HG03457 (cell line): Measurements from ENCODE around the gene OLA1.

ENCODE experiments used
- ATAC-seq: cut with Tn5 transposase; IDR thresholded peaks from one replicate; pipeline ENCODE4 v1.9.1; 2021; ENCODE audit warnings: moderate number of reproducible peaks; ENCODE audit not compliant: unreplicated experiment

OLA1 gene

DNA sequence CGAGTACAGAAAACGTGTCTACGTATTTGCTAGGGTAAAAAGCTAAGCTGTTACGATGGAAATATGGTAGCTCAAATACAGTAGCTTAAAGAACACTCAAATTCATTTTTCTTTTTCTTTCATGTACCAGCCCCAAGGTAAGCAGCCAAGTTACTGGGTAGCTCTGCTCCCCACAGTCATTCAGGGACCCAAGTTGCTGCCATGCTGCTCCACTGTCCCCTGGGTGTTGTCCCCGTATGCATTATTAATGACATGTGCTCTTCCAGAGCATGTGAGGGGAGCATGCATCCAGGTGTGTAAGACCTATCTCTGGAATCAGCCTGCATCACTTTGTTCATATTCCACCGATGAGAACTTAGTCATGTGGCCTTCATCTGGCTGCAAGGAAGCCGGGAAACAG is 178.1 kb downstream of the OLA1 start:
- no peak for ATAC-seq

DNA sequence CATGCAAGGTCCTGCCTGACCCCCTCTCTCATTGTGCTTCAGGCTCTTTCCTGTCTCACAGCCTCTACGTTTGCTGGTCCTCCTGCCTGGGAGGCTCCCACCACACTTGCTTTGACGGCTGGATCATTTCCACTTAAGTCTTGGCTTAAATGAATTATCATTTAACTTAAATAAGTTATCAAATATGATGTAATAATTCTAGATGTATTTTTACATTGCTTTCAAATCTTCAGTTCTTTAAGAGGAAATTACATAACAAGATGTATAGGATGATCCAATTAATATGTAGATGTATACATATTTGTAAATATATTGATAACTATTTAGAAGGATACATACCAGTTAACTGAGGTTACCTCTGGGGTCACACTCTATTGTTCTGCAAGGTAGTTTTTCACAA is 180.5 kb downstream of the OLA1 start:
- no peak for ATAC-seq

DNA sequence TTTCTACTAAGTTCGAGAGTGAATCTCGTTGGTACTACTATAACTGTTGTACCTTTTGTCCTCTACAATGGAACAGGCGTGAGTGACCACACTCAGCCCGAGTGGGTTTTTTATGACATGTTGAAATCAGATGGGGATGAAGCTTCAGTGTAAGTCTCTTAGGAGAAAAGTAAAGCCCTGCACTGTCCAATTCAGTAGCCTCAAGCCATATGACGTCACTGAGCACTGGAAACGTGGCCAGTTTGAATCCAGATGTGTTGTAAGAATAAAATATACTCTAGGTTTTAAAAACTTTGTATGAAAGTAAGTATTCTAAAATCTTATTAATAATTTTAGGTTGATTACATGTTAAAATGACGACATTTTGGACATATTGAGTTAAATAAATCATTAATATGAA is 181.5 kb downstream of the OLA1 start:
- ATAC-seq: no peak

DNA sequence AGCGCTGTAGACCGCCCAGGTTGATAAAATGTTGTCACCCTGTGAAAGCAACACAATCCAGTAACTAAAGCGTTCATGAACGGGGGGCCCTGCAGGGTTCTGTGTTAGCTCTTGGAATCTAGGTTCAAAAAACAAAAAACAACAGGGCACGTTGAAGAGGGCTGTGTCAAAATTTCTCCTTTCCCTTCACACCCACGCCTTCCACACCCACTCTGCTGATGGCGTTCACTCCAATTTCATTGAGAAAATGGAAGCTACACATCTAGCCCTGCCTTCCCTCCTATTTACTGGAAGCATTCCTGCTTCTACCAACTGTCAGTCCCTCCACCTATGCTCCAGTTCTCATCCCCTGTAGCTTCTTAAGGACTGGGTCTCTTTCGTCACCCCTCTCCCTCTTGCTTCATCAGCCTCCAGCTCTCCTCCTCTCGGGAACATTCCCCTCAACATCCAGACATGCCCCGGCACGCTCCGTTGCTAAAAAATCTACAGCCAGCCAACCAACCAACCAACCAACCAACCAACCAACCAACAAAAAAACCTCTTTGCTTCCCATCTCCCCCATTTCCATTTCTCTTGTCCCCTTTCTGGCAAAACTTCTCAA is 184.7 kb downstream of the OLA1 start:
- no peak for ATAC-seq

DNA sequence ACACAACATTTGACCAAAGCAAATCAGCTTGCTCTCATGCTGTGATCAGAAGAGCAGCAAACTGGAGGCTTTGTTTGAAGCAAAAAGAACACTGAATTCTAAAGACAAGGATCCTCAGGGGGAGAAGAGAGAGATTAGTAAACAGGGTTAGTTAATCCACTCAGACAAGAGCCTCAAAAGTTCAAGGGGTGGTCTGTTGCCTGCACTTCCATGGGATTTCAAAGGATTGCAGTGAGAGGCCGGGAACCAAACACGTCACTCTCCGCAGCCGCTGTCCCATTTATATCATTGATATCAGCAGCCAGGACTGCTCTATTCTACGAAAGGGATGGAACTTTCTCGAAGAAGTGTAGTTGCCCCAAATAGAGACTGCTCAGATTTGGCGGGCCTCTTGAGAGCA is 185.4 kb downstream of the OLA1 start:
- ATAC-seq: no peak

DNA sequence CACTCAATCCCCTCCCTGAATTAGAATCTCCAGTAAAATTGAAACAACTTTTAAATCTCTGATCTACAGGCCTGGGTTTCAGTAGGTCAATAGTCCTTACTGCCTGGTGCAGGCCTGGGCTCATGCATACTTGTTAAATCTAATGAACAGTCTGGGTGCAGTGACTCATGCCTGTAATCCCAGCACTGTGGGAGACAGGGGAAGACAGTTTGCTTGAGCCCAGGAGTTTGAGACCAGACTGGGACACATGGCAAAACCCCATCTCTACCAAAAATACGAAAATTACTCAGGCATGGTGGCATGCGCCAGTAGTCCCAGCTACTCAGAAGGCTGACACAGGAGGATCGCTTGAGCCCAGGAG is 188.5 kb downstream of the OLA1 start:
- ATAC-seq: no peak

DNA sequence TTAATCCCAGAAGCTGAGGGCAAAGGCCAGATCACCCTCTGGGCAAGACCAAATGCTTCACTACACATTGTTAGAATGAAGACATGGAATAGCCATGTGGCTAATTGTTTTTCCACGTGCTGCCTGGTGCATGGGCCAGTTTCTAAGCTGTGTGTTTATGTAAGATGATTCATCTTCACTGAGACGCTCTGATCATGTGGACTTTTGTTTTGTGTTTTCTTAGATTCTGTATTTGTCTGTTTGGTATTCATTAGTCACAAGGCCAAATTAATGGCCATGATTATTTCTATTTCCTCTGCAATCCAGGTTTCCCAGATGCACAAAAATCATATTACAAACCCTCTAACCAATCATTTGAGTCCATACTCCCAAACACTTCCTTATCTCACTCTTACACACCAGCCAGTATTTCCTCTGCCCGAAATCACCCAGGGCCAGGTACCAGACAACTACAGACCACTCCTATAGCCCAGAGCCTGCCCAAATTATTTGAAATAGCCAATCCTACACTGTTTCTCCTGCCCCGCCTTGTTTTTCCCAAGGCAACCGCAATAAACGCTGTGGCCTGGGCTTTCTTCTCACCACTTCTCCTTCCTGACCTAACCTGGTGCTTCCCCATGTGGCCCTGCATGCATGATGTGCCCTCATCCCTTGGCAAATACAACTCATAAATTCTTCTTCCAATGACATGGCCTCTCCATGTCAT is 189.0 kb downstream of the OLA1 start:
- ATAC-seq: no peak

DNA sequence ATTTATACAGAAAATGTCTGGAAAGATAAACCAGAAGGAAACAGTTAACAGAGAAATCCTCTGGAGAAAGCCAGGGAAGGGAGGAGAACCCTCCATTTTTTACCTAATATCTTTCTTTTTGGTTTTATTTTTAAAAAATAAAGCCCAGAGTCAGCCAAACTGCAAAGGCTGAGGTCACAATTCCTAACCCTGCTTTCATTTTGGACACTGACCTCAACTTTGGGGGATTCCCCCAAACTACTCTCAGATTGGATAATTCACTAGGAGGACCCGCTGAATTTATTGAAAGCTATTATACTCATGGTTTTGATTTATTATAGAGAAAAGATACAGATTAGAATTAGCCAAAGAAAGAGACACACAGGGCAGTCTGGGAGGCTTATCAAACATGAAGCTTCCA is 189.9 kb downstream of the OLA1 start:
- no peak for ATAC-seq

DNA sequence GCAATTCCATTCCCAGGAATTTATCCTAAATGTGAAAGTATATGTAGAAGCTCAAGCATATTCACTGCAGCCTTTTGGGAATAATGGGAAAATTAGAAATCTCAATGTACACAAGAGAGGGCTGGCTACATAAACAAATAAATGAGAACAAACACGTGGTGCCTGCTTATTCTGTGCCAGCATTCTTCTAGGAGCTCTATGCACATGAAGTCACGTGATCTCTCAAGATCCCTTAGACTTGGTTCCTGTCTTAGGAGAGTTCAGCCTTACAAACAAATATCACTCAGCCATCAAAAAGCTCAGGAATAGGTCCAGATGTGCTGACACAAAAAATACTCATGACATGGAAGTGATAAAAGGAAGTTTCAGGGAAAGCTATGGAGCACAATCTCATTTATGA is 190.3 kb downstream of the OLA1 start:
- no peak for ATAC-seq

DNA sequence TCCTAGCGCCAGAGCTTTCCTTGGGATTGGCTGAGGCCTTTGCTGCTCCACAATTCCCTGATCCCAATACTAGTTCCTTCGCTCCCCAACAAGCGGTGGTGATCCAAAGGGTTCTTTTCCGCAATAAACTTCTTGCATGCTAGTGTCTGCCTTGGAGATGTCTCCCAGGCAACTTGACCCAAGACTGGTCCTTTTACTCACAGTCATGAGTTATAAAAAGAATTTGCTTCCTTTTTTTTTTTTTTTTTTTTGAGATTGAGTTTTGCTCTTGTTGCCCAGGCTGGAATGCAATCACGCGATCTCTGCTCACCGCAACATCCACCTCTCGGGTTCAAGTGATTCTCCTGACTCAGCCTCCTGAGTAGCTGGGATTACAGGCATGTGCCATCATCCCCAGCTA is 193.4 kb downstream of the OLA1 start:
- no peak for ATAC-seq

DNA sequence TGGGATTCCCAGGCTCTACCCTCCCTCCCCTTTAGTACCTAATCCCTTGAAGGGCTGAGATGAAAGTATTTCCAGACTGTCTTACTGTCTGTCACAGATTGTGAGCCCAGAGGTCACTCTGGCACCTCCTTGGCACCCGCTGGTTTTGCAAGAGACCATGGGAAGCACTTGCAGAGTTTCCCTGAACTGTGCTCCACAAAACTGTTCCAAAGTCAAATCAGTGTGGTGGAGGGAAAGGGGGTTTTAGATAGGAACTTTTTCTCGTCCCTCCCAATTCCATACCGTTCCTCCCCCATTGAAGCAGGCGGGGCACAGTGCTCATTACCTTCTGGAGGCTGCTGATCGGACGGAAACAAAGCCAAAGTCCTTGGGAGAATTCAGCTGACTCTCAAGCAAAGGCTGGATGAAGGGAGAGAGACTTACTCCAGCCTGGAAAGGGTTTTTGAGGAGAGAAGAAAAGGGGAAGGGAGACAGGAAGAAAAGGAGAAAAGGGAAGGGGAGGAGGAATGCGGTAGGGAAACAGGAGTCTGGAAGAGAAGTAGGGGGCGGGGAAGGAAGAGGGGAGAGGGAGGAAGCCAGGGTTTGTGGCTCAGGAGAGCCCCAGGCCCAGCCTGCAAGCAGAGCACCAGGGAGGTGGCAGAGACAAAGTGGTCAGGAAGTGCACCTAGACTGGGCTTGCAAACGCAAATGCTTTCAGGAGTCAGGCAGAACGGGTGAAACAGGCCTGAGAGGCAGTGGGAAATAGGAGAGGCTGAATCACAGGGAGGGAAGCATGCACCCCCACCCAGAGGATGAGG is 194.8 kb downstream of the OLA1 start:
- no peak for ATAC-seq

DNA sequence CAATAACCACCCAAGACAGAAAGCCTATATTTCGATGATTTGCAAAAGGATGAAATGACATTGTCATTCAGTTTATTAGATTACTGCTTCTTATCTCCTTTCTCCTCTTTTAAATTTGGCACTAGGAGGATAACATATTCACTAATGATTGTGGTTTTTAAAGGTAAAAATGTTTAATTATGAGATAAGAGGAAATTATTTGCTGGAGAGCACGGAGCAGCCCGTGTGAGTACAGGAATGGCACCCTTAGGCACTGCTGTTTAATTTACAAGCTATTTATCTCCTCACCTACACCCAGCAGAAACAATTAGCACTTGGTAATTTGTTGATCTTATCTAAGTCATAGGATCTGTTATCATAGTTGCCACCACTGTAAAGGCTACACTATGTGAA is 195.8 kb downstream of the OLA1 start:
- ATAC-seq: no peak

DNA sequence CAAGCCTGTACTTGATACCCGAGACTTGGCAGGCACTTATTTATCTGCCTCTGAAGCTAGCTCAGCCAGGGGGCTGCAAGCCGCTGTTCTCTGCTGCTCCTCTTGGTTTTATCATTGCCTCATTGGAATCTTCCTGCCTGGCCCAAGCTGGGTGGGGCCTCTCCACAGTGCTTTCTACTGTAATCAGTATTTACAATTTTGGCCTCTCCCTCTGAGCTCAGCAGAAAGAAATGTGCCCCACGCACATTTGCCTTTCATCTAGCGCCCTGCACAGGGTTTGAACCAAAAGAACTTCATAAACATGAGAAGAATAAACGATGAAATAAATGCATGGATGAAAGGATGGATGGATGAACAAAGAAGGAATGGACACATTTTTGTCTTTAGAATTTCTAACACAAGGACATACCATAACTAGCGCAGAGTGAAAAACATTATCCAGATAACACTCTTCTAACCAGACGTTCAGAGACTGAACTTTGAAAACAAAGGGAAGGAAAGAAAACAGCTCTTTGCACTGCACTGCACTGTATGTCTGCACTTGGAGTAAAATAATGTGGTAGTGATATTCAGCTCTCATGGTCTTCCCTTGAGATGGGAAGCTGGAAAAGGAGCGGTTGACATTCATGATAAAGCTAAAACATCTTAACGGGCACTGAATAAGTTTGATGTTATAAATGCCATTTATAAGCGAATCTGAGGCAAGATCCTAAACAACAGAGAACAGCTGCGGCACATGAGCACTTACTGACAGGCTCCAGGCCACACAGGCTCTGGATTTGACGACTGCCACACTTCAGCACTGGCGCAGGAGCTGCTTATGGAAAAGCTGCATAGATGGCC is 196.4 kb downstream of the OLA1 start:
- ATAC-seq: no peak

DNA sequence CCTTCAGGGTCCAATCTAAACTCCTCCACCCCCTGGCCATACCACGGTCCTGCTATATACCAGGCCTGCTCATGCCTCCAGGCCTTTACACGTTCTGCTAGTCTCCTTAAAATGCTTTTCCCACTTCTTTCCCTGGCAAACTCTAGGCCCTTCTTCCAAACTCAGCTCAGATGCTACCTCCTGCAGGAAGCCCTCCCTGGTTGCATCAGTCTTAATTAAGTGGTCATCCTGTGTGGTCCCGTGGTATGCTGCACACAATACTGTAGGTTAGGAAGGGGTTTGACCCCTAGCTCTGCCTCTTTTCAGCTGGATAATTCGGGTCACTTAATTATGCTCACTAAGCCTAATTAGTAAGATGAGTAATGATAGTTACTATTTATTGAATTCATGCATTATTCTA is 197.3 kb downstream of the OLA1 start:
- no peak for ATAC-seq

DNA sequence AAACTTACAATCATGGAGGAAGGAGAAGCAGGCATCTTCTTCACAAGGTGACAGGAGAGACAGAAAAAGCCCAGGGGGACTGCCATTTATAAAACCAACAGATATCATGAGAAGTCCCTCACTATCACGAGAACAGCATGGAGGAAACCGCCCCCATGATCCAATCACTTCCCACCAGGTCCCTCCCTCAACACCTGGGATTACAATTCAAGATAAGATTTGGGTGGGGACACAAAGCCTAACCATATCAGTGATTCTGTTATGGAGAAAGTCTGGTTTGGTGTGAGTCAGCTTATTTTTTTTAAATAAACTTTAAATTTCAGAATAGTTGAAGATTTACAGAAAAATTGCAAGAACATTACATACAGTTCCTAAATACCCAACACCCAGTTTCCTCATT is 198.4 kb downstream of the OLA1 start:
- ATAC-seq: no peak

DNA sequence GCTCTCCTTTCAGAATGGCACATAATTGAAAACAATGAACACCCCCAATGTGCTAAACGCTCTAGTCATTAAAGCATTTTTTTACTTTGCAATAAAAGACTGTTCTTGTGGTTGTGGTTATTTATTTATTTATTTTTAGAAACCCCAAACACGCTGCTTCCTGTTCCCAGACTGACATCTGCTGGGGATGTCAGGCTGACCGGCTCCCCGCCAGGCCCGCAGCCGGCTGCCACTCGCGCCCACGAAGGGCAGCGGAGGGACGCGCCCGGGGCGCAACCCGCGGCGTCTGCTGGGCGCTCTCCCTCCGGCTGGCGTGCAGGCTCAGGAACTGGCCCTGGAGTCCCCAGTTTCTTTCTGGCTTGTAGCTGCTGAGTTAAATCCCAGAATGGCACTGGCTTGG is 200.1 kb downstream of the OLA1 start:
- ATAC-seq: no peak

DNA sequence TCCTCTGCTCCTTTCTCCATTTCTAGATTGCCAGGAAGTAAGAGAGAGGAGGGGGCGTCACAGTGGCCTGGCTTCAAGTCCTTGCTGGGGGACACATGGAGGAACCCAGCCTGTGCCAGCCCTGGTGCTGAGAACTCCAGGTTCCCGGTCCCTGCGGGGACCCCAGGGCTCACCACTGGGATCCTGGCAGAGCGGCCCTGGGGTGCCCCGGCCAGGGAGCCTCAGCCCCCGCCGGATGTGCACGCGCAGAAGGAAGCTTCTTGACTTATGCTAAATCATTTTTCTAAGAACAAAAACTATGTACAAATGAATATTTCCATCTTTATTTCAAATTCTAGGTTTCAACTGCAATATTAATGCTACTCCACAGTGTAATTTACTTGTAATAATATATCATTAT is 200.6 kb downstream of the OLA1 start:
- no peak for ATAC-seq

DNA sequence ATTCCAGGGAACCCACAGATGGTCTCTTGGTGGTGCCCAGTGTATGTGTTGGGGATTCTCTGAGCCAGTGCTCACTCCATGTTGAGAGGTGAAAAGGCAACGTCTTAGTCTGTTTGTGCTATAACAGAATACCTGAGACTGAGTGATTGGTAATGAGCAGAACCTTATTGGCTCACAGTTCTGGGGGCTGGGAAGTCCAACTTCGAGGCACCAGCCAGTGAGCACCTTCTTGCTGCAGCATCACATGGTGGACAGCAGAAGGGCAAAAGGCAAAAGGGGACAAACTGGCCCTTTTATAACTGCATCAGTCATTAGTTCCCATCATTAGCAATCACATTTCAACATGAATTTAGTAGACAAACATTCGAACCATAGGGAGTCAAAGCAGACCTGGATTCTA is 202.2 kb downstream of the OLA1 start:
- no peak for ATAC-seq

DNA sequence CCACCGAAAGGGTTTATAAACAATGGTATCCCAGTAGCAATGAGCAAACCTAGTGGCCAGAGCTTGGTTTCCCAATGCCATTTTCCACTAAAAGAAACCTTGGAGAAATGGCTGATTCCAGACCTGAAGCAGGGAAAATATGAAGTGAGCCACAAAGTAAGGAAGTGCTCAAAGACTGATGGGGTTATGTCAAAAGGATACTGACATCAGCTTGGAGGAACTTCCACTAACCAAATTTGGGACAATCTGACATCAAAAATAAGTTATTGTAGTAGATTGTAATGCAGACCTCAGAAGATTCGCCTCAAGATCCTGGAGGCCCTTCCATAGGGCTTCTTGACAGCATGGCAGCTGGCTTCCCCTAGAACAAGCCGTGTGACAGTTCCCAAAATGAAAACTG is 203.8 kb downstream of the OLA1 start:
- no peak for ATAC-seq

DNA sequence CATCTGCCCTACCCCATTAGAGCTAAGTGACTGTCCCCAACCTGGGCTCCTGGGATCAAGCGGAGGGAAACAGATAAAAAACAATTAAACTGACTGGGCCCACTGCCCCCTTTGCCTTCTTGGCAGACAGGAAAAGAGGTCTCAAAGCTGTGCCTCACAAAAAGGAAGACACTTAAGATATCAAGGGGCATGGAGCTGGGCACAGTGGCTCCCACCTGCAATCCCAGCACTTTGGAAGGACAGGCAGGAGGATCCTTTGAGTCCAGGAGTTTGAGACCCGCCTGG is 208.0 kb downstream of the OLA1 start:
- ATAC-seq: no peak

DNA sequence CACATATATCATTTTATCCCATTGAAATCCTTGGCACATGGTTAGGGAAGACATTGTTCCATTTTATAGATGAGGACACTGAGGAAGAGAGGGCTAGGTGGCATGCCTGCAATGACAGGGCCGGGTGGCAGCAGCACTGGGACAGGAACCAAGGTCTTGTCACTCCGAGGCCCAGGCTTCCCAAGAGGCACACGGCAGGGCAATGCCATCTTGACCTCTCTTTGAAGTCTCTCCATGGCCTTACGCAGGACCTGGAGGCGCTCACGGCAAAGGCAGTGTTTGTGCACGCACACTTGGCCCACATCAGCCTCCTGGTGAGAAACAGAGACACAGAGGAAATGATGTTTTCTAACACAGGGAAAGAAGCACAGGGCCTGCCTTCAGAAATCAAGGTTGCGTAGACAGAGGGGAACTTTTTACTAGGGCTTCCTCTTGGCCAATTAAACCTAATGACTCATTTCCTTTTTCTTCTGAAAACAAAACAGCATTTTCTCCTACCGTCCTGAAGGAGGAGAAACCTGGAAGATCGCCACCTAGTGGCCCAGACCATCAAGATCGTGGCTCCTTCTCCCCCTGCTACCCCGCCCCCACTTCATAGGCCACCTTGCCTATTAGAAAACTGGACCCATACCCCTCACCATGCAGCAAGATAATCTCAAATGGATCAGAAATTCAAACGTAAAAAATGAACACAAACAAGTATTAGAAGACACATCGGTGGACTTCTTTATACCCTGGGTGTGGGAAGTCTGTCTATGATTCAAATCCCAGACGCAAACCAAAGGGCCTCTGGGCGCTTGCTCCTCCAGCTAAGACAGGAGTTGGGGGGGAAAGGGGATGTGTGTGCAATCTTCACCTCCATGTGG is 208.5 kb downstream of the OLA1 start:
- ATAC-seq: peak; percentile 67
